ENCODE measurements around the gene HLTF.

HLTF gene

GRCh38 chr3:149010966-149011365, 75.4 kb downstream of the HLTF start:
- H3K27ac ChIP-seq: no peak overlapping the region
- no peak overlapping the region for H3K9ac ChIP-seq (ENCODE audit: insufficient read length)
- no peaks in the 10 kb centered on the region for H3K9me3 ChIP-seq (ENCODE audit: low read depth, low read length)
- no peak overlapping the region for H3K4me3 ChIP-seq
- DNase-seq (ENCODE audit: low read depth, low spot score): no peak
- no peak for TF ChIP-seq POLR2AphosphoS5 (IDR thresholded peaks at IDR 0.05; ENCODE audit: borderline replicate concordance, low read depth, low read length)
- TF ChIP-seq EZH2 (IDR thresholded peaks at IDR 0.05): no peak
- TF ChIP-seq FOXP2 (optimal IDR thresholded peaks at IDR 0.05; ENCODE audit: control extremely low read depth, extremely low read length, insufficient read depth): no peak
- peaks cover 5% of the 10 kb centered on the region; the same call in 1 of the 2 replicates for H3K36me3 ChIP-seq (ENCODE audit: insufficient read depth, low read length)

GRCh38 chr3:149010504-149010951, 75.8 kb downstream of the HLTF start:
- Histone ChIP-seq H3K4me3 (no peak overlapping the region), H3K9me3 (ENCODE audit: low read depth, low read length) (no peaks in the 10 kb centered on the region), H3K36me3 (ENCODE audit: insufficient read depth, low read length) (peaks cover 5% of the 10 kb centered on the region; the same call in 1 of the 2 replicates), H3K9ac (ENCODE audit: insufficient read length) (no peak overlapping the region), H3K27ac (no peak overlapping the region)
- no peak for DNase-seq (ENCODE audit: low read depth, low spot score)
- TF ChIP-seq EZH2 (IDR thresholded peaks at IDR 0.05) (no peak), POLR2AphosphoS5 (IDR thresholded peaks at IDR 0.05; ENCODE audit: borderline replicate concordance, low read depth, low read length) (no peak), FOXP2 (optimal IDR thresholded peaks at IDR 0.05; ENCODE audit: control extremely low read depth, extremely low read length, insufficient read depth) (no peak)

- H3K4me3 ChIP-seq: no peak overlapping the region
- H3K27ac ChIP-seq: no peak overlapping the region
- TF ChIP-seq EZH2 (IDR thresholded peaks at IDR 0.05) (no peak), FOXP2 (optimal IDR thresholded peaks at IDR 0.05; ENCODE audit: control extremely low read depth, extremely low read length, insufficient read depth) (no peak), POLR2AphosphoS5 (IDR thresholded peaks at IDR 0.05; ENCODE audit: borderline replicate concordance, low read depth, low read length) (no peak)
- no peak for DNase-seq (ENCODE audit: low read depth, low spot score)
- no peaks in the 10 kb centered on the region for H3K9me3 ChIP-seq (ENCODE audit: low read depth, low read length)
- H3K9ac ChIP-seq (ENCODE audit: insufficient read length): no peak overlapping the region
- peaks cover 5% of the 10 kb centered on the region; the same call in 1 of the 2 replicates for H3K36me3 ChIP-seq (ENCODE audit: insufficient read depth, low read length)
These were observed 76.6 kb downstream of the HLTF start for GRCh38 chr3:149009732-149010131.

- no peak overlapping the region for H3K4me3 ChIP-seq
- H3K9ac ChIP-seq (ENCODE audit: insufficient read length): no peak overlapping the region
- no peak overlapping the region for H3K27ac ChIP-seq
- no peaks in the 10 kb centered on the region for H3K9me3 ChIP-seq (ENCODE audit: low read depth, low read length)
- H3K36me3 ChIP-seq (ENCODE audit: insufficient read depth, low read length): peaks cover 5% of the 10 kb centered on the region; the same call in 1 of the 2 replicates
- TF ChIP-seq POLR2AphosphoS5 (IDR thresholded peaks at IDR 0.05; ENCODE audit: borderline replicate concordance, low read depth, low read length) (no peak), FOXP2 (optimal IDR thresholded peaks at IDR 0.05; ENCODE audit: control extremely low read depth, extremely low read length, insufficient read depth) (no peak), EZH2 (IDR thresholded peaks at IDR 0.05) (no peak)
- DNase-seq (ENCODE audit: low read depth, low spot score): no peak
These were observed 78.6 kb downstream of the HLTF start for GRCh38 chr3:149007567-149008257.

GRCh38 chr3:149005416-149005815, 80.9 kb downstream of the HLTF start:
- H3K4me3 ChIP-seq: no peak overlapping the region
- H3K9ac ChIP-seq (ENCODE audit: insufficient read length): no peak overlapping the region
- peaks cover 5% of the 10 kb centered on the region; the same call in 1 of the 2 replicates for H3K36me3 ChIP-seq (ENCODE audit: insufficient read depth, low read length)
- H3K9me3 ChIP-seq (ENCODE audit: low read depth, low read length): no peaks in the 10 kb centered on the region
- TF ChIP-seq POLR2AphosphoS5 (IDR thresholded peaks at IDR 0.05; ENCODE audit: borderline replicate concordance, low read depth, low read length) (no peak), EZH2 (IDR thresholded peaks at IDR 0.05) (no peak), FOXP2 (optimal IDR thresholded peaks at IDR 0.05; ENCODE audit: control extremely low read depth, extremely low read length, insufficient read depth) (no peak)
- no peak overlapping the region for H3K27ac ChIP-seq
- no peak for DNase-seq (ENCODE audit: low read depth, low spot score)

GRCh38 chr3:149004622-149005021, 81.7 kb downstream of the HLTF start:
- TF ChIP-seq EZH2 (IDR thresholded peaks at IDR 0.05) (no peak), POLR2AphosphoS5 (IDR thresholded peaks at IDR 0.05; ENCODE audit: borderline replicate concordance, low read depth, low read length) (no peak)
- peaks cover 4% of the 10 kb centered on the region; the same call in 1 of the 2 replicates for H3K36me3 ChIP-seq (ENCODE audit: insufficient read depth, low read length)
- no peak overlapping the region for H3K4me3 ChIP-seq
- H3K9ac ChIP-seq (ENCODE audit: insufficient read length): no peak overlapping the region
- no peak for DNase-seq (ENCODE audit: low read depth, low spot score)
- no peak overlapping the region for H3K27ac ChIP-seq
- no peaks in the 10 kb centered on the region for H3K9me3 ChIP-seq (ENCODE audit: low read depth, low read length)

GRCh38 chr3:149003653-149004305, 82.6 kb downstream of the HLTF start:
- Histone ChIP-seq H3K4me3 (no peak overlapping the region), H3K27ac (no peak overlapping the region), H3K9me3 (ENCODE audit: low read depth, low read length) (no peaks in the 10 kb centered on the region), H3K9ac (ENCODE audit: insufficient read length) (no peak overlapping the region), H3K36me3 (ENCODE audit: insufficient read depth, low read length) (0 out of 2 replicates have a peak, but pooled peaks cover 3% of the 10 kb centered on the region)
- TF ChIP-seq EZH2 (IDR thresholded peaks at IDR 0.05) (no peak), FOXP2 (optimal IDR thresholded peaks at IDR 0.05; ENCODE audit: control extremely low read depth, extremely low read length, insufficient read depth) (no peak), POLR2AphosphoS5 (IDR thresholded peaks at IDR 0.05; ENCODE audit: borderline replicate concordance, low read depth, low read length) (no peak)
- DNase-seq (ENCODE audit: low read depth, low spot score): no peak

GRCh38 chr3:149001727-149002126, 84.6 kb downstream of the HLTF start:
- Histone ChIP-seq H3K27ac (no peak overlapping the region), H3K9ac (ENCODE audit: insufficient read length) (no peak overlapping the region), H3K36me3 (ENCODE audit: insufficient read depth, low read length) (0 out of 2 replicates have a peak, but pooled peaks cover 3% of the 10 kb centered on the region), H3K4me3 (no peak overlapping the region), H3K9me3 (ENCODE audit: low read depth, low read length) (no peaks in the 10 kb centered on the region)
- TF ChIP-seq POLR2AphosphoS5 (IDR thresholded peaks at IDR 0.05; ENCODE audit: borderline replicate concordance, low read depth, low read length): no peak
- no peak for TF ChIP-seq FOXP2 (optimal IDR thresholded peaks at IDR 0.05; ENCODE audit: control extremely low read depth, extremely low read length, insufficient read depth)
- TF ChIP-seq EZH2 (IDR thresholded peaks at IDR 0.05): no peak
- DNase-seq (ENCODE audit: low read depth, low spot score): no peak
